ENCODE data around the gene SBDS.

DNA sequence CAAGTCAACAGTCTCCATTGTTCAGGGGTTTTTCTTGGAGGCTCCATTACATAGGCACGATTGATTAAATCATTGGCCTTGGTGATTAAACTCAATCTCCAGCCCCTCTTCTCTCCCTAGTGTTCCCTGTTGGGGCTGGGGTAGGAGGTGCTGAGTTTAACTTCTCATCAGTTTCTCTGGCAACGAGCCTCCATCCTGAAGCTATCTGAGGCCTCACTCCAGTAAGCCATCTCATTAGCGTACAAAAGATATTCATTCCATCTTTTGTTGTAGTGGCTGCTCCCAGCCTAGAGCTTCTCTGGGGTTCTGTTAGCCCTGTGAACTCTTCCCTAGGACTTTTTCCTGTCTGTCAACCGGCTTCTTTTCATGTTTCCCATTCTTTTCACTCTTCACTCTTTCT, 12.9 kb upstream of the SBDS start:
- TF ChIP-seq, protein P1, sequence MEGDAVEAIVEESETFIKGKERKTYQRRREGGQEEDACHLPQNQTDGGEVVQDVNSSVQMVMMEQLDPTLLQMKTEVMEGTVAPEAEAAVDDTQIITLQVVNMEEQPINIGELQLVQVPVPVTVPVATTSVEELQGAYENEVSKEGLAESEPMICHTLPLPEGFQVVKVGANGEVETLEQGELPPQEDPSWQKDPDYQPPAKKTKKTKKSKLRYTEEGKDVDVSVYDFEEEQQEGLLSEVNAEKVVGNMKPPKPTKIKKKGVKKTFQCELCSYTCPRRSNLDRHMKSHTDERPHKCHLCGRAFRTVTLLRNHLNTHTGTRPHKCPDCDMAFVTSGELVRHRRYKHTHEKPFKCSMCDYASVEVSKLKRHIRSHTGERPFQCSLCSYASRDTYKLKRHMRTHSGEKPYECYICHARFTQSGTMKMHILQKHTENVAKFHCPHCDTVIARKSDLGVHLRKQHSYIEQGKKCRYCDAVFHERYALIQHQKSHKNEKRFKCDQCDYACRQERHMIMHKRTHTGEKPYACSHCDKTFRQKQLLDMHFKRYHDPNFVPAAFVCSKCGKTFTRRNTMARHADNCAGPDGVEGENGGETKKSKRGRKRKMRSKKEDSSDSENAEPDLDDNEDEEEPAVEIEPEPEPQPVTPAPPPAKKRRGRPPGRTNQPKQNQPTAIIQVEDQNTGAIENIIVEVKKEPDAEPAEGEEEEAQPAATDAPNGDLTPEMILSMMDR (IDR thresholded peaks at IDR 0.05): no peak
- no peak for TF ChIP-seq RAD21 (conservative IDR thresholded peaks at IDR 0.05 in 1 of 2, IDR thresholded peaks at IDR 0.05 in 1 of 2)
- TF ChIP-seq POLR2A (IDR thresholded peaks at IDR 0.05; ENCODE audit: low read length): no peak
- TF ChIP-seq NFE2L2 (conservative IDR thresholded peaks at IDR 0.05; ENCODE audit: low read length): no peak
- TF ChIP-seq, protein P2, sequence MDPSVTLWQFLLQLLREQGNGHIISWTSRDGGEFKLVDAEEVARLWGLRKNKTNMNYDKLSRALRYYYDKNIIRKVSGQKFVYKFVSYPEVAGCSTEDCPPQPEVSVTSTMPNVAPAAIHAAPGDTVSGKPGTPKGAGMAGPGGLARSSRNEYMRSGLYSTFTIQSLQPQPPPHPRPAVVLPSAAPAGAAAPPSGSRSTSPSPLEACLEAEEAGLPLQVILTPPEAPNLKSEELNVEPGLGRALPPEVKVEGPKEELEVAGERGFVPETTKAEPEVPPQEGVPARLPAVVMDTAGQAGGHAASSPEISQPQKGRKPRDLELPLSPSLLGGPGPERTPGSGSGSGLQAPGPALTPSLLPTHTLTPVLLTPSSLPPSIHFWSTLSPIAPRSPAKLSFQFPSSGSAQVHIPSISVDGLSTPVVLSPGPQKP (IDR thresholded peaks at IDR 0.05; ENCODE audit: low read depth, low read length): no peak
- TF ChIP-seq CEBPB (IDR thresholded peaks at IDR 0.05): no peak
- TF ChIP-seq JUN (IDR thresholded peaks at IDR 0.05): no peak
- TF ChIP-seq MAFK (IDR thresholded peaks at IDR 0.05; ENCODE audit: partially characterized antibody): no peak
- no peak for TF ChIP-seq NPAS2 (CRISPR knock-in tag; IDR thresholded peaks at IDR 0.05; ENCODE audit: borderline replicate concordance)
- TF ChIP-seq EP300 (IDR thresholded peaks at IDR 0.05): no peak

Measured in A549 (cell line).